Heart left ventricle (tissue), 16 donors: Measurements from ENCODE around the gene ALK. TPM values are rescaled to one million over a fixed set of nuclear protein-coding genes. Genes with fewer than 3 reads are reported as not detected.

Experiments
- ATAC-seq, 4 donors: fragments of 200-7000 bp; cut with Tn5 transposase; one replicate each; pipeline ENCODE4 v1.9.1; 2020 to 2022; ENCODE audit warnings: moderate library complexity in 4 of 4, mild to moderate bottlenecking in 3 of 4, moderate number of reproducible peaks in 1 of 4
- DNase-seq, 5 donors: peaks; one replicate each; pipeline ENCODE4 v3.0.0-alpha.2; 2020
- H3K27ac ChIP-seq, 12 donors: fragments of 200-600 bp; sonication (generic) in 4 of 12; one replicate each; pipeline versions ENCODE4 v1.5.0 to v1.8.0; 2016 to 2022; ENCODE audit warnings: mild to moderate bottlenecking in 2 of 12
- H3K27me3 ChIP-seq, 9 donors: fragments of 200-600 bp; sonication (generic) in 2 of 9; one replicate each; pipeline versions ENCODE4 v1.5.1 to v1.8.0; 2016 to 2022; ENCODE audit warnings: mild to moderate bottlenecking in 3 of 9
- H3K36me3 ChIP-seq, 9 donors: fragments of 200-600 bp; sonication (generic) in 2 of 9; one replicate each; pipeline versions ENCODE4 v1.5.0 to v1.8.0; 2018 to 2022; ENCODE audit warnings: mild to moderate bottlenecking in 2 of 9
- H3K4me1 ChIP-seq, 12 donors: fragments of 200-600 bp; sonication (generic) in 4 of 12; one replicate each; pipeline versions ENCODE4 v1.5.0 to v1.8.0; 2016 to 2022; ENCODE audit warnings: mild to moderate bottlenecking in 3 of 12
- H3K4me3 ChIP-seq, 12 donors: fragments of 200-600 bp; sonication (generic) in 4 of 12; one replicate each; pipeline versions ENCODE4 v1.5.0 to v1.8.0; 2017 to 2022; ENCODE audit warnings: mild to moderate bottlenecking in 9 of 12, moderate library complexity in 4 of 12
- H3K9me3 ChIP-seq, 12 donors: fragments of 200-600 bp; sonication (generic) in 4 of 12; one replicate each; pipeline versions ENCODE4 v1.5.0 to v1.8.0; 2016 to 2022; ENCODE audit warnings: mild to moderate bottlenecking in 1 of 12
- CTCF ChIP-seq, 12 donors: fragments of 200-600 bp; sonication (generic) in 4 of 12; IDR thresholded peaks; one replicate each; pipeline versions ENCODE4 v1.5.0 to v1.8.0; 2018 to 2022; ENCODE audit warnings: antibody characterized with exemption in 12 of 12, mild to moderate bottlenecking in 5 of 12
- POLR2A ChIP-seq, 2 donors: fragments of 450-650 bp; IDR thresholded peaks; one replicate each; pipeline ENCODE4 v1.6.1; 2017; ENCODE audit warnings: antibody characterized with exemption in 2 of 2, mild to moderate bottlenecking in 2 of 2, moderate library complexity in 2 of 2
- WGBS, 4 donors: extraction: QIAGEN DNeasy Blood & Tissue Kit in 2 of 4; methylation state at CpG; one replicate each; pipeline versions ENCODE4 v1.1.5 to v1.1.7; 2013 to 2018; 5-methylcytosine and 5-hydroxymethylcytosine counted together
- intact Hi-C, 10 donors: fragments of 100-400 bp; cut with DNase I; formaldehyde crosslinking; loops; one replicate each; pipeline versions ENCODE4 v1.11.1 to v1.14.2; 2022
- polyA plus RNA-seq, 2 donors: library from polyadenylated mRNA; stranded (reverse); fragments of 200-250 nt; gene quantifications; one replicate each; pipeline ENCODE4 v1.2.3, GENCODE V29; 2013
- total RNA-seq, 9 donors: library from RNA; depleted of rRNA in 2 of 9; stranded (reverse); fragments of >200 nt in 2 of 9; fragmentation: NEBNext Ultra II Directional in 3 of 9; extraction: Animal tissue kit (Norgen Biotek cat#: 25700) in 3 of 9; gene quantifications; one replicate each; pipeline versions ENCODE4 v1.1.0 to v1.2.4, GENCODE V29; 2016 to 2023
- donor health status: ischemic (EF 13 %, LVEDD 7.1; RV severe dilation, severe dysfunction).
- donor health status: healthy with polysubstance abuse.
- donor health status: DM: no; HTN: yes; CAD: no.
- donor health status: DM: no; HTN: no; CAD: no.
- donor health status: ischemic (EF 25% LVEDD 6.9; RV normal size, moderate dysfunction).
- donor health status: ischemic (EF 25% LVEDD 5.7; RV mildly dilated, moderate dysfunction).
- donor health status: healthy.
- donor health status: DM: yes; HTN: yes; CAD: no.
- donor health status: ischemic (EF 35%, LVEDD 5.7; RV mildly dilated, moderate dysfunction).
- donor health status: nonischemic (EF 11% LVEDD 7.7; RV severe dilation, severe dysfunction).
- donor health status: DM: yes; HTN: yes; CAD: no.
- donor health status: PGD.
- donor health status: ischemic (EF 29% LVEDD 5.4; RV normal size, mild dysfunction).
- donor health status: nonischemic (EF 23%, LVEDD 6.1; RV moderate dilation, normal function).

Gene ALK
- total and polyA plus RNA-seq, 11 donors, result 0.05 to 0.50 (median 0.13) TPM; not detected in 5

GRCh38 chr2:29207352-29208148 is 713.8 kb downstream of the ALK start:
- H3K27ac ChIP-seq, result no peak overlapping the region
- ATAC-seq (no peak), DNase-seq (no peak)
- no peaks in the 10 kb centered on the region for H3K4me1 ChIP-seq
- H3K4me3 ChIP-seq, result no peak overlapping the region
- H3K36me3 ChIP-seq, result peaks cover 0 to 6% (median 0%) of the 10 kb centered on the region in 9 donors
- TF ChIP-seq CTCF (IDR thresholded peaks at IDR 0.05), result no peak
- no peak for TF ChIP-seq POLR2A (IDR thresholded peaks at IDR 0.05)
- no peaks in the 10 kb centered on the region for H3K9me3 ChIP-seq
- H3K27me3 ChIP-seq, result no peaks in the 10 kb centered on the region
- WGBS, 4 donors, result 75 to 82% (median 76%) methylated on average over 3 of the region's 3 CpGs
- intact Hi-C loops, result no loop called here

DNA sequence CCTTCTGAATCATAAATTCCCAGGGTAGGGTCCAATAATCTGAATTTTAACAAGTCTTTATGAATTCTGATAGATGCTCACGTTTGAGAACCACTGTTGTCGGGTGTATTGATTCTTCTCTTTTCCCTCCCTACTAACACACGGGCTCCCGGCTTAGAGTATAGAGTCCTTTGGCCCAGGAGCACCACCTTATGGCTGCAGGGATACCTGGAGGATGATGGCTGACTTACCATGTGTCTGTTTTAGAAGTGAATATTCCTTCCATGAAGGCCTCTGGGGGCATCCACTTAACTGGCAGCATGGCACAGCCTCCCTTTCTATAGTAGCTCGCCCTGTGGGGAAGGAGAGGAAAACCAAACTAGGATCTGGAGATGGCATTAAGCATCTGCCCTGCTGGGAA is 714.4 kb downstream of the ALK start:
- intact Hi-C loops, result no loop called here
- H3K4me3 ChIP-seq, result no peak overlapping the region
- TF ChIP-seq CTCF (IDR thresholded peaks at IDR 0.05), result no peak
- TF ChIP-seq POLR2A (IDR thresholded peaks at IDR 0.05), result no peak
- no peak overlapping the region for H3K27ac ChIP-seq
- no peaks in the 10 kb centered on the region for H3K4me1 ChIP-seq
- DNase-seq (no peak), ATAC-seq (no peak)
- 70 to 78% (median 71%) methylated on average over 5 of the region's 5 CpGs for WGBS, 4 donors
- no peaks in the 10 kb centered on the region for H3K9me3 ChIP-seq
- no peaks in the 10 kb centered on the region for H3K27me3 ChIP-seq
- H3K36me3 ChIP-seq, result peaks cover 0 to 6% (median 0%) of the 10 kb centered on the region in 9 donors

GRCh38 chr2:29202819-29203495 is 718.4 kb downstream of the ALK start:
- ATAC-seq, result no peak
- 67 to 77% (median 69%) methylated on average over 5 of the region's 5 CpGs for WGBS, 4 donors
- DNase-seq, result no peak
- H3K36me3 ChIP-seq, result peaks cover 0 to 6% (median 0%) of the 10 kb centered on the region in 9 donors
- H3K27ac ChIP-seq, result no peak overlapping the region
- no peaks in the 10 kb centered on the region for H3K27me3 ChIP-seq
- TF ChIP-seq POLR2A (IDR thresholded peaks at IDR 0.05) (no peak), CTCF (IDR thresholded peaks at IDR 0.05) (no peak)
- no peak overlapping the region for H3K4me3 ChIP-seq
- no peaks in the 10 kb centered on the region for H3K9me3 ChIP-seq
- intact Hi-C loops, result no loop called here
- no peaks in the 10 kb centered on the region for H3K4me1 ChIP-seq

DNA sequence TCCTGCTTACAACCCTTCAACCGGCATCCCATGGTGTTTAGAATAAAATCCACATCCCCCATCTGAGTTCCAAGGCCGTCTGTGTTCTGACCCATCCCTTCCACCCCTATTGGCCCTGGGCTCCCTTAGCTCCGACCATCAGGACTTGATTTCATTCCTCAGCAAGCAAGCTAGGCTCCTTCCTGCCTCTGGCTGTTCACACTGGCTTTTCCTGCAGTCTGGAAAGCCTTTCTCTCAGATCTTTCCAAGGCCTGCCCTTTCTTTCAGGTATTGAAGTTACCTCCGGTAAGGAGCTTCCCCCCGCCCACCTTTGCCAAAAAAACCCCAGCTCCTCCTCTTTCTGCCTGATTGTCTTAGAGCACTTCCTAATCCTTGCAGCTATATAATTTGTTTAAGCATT is 719.4 kb downstream of the ALK start:
- Histone ChIP-seq H3K9me3 (no peaks in the 10 kb centered on the region), H3K27ac (no peak overlapping the region), H3K4me3 (no peak overlapping the region), H3K27me3 (no peaks in the 10 kb centered on the region), H3K36me3 (peaks cover 0 to 6% (median 0%) of the 10 kb centered on the region in 9 donors), H3K4me1 (peaks cover 0 to 4% (median 0%) of the 10 kb centered on the region in 12 donors)
- no peak for DNase-seq
- 52 to 55% (median 53%) methylated on average over 5 of the region's 5 CpGs for WGBS, 4 donors
- ATAC-seq, result no peak
- TF ChIP-seq CTCF (IDR thresholded peaks at IDR 0.05), result no peak
- no peak for TF ChIP-seq POLR2A (IDR thresholded peaks at IDR 0.05)
- intact Hi-C loops, result no loop called here
